HG03575 (cell line): Measurements from ENCODE around the gene LTV1.
"Not testable (repeated sequence)": the region's sequence is repeated elsewhere in the genome, so short reads cannot be mapped to it uniquely, and the experiment has no call there.

Experiments
- ATAC-seq: cut with Tn5 transposase; IDR thresholded peaks from one replicate; pipeline ENCODE4 v1.9.1; 2021; ENCODE audit not compliant: unreplicated experiment, insufficient number of reproducible peaks, low FRiP score; ENCODE audit errors: extremely low read depth

LTV1 gene, protein sequence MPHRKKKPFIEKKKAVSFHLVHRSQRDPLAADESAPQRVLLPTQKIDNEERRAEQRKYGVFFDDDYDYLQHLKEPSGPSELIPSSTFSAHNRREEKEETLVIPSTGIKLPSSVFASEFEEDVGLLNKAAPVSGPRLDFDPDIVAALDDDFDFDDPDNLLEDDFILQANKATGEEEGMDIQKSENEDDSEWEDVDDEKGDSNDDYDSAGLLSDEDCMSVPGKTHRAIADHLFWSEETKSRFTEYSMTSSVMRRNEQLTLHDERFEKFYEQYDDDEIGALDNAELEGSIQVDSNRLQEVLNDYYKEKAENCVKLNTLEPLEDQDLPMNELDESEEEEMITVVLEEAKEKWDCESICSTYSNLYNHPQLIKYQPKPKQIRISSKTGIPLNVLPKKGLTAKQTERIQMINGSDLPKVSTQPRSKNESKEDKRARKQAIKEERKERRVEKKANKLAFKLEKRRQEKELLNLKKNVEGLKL

DNA sequence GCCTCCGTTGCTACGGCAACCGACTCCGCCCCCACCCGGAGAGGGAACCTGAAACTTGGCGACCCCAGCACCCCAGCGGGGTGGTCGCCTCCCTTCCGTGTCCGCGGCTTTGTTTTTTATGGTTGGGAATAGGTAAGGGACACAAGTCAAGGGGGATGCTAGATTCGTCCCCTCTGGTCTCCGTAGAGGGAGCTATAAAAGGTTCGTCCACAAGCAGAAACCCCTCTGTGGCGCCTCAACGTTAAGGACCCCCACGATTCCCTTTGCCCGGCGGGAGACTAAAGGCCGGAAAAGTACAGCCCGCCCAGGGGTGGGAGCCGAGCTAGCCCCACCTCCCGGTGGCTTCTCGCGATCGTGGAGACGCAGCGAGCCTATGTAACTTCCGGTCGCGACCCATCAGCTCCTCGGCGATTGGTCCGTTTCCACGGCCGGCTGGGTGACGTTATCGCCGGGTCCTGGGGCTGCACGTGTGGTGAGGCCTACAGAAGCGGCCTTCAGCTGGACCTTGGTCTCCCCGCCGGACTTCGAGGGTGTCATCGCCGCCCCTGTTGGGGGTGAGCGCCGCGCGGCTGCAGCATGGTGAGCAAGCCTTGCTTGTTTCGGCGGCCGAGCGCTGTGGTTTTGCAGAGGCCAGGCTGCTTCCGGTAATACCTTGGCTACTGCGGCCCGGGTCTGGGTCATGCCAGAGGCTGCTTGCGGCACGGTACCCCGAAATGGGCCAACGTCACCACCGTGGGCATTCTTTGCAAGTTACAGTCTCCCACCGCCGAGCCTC, at the start of gene LTV1:
Gene LTV1 (plus strand): TSS at position 437 of the 775 bp plus-strand sequence. CDS start 140 bp downstream, at position 577.
- peak; percentile 95 for ATAC-seq

GRCh38 chr6:143796551-143796950, 46.6 kb upstream of the LTV1 start:
- ATAC-seq = not testable (repeated sequence)

DNA sequence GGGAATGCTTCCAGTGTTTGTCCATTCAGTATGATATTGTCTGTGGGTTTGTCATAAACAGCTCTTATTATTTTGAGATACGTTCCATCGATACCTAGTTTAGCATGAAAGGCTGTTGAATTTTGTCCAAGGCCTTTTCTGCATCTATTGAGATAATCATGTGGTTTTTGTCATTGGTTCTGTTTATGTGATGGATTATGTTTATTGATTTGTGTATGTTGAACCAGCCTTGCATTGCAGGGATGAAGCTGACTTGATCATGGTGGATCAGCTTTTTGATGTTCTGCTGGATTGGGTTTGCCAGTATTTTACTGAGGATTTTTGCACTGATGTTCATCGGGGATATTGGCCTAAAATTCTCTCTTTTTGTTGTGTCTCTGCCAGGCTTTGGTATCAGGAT, 44.7 kb upstream of the LTV1 start:
- ATAC-seq = not testable (repeated sequence)

DNA sequence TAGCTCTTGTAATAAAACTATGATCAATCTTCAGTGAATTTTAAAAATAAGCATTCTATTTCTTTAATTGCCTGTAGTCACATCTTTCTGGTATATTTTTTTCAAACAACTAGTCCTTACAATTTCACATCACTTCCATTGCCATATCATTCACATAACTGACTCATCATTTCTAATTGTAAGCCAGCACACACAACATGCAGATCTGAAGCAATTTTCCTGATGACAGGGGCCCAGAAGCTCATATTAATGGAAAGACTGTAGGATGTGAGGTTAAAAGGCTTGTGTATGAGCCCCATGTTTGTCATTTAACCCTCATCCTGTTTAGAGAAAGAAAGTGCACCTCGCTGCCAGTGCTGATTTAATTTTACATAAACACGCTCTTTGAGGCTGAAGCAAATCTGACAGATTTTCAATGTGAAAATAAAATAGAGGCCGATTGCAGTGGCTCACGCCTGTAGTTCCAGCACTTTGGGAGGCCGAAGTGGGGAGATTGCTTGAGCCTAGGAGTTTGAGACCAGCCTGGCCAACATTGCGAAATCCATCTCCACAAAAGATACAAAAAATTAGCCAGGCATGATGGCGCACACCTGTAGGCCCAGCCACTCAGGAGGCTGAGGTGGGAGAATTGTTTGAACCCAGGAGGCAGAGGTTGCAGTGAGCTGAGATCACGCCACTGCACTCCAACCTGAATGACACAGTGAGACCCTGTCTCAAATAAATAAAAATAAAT, 40.1 kb upstream of the LTV1 start:
- no peak for ATAC-seq

- no peak for ATAC-seq
Measured at GRCh38 chr6:143803769-143804568, 39.2 kb upstream of the LTV1 start.

DNA sequence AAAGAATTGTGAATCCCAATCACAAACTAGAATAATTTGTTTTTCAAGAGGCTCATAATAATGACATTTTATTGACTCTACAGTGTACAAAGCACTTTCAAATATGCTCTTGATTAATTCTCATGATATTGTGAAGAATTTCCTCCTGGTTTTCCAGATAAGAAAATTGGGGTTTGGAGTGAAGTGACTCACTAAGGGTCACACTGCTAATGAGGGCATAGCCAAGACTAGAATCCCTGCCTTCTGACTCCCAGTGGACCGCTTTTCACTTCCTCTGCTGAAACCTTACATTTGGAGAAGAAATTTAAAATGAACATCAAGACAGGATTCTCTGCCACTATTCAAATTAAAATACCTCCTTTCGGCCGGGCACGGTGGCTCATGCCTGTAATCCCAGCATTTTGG, 38.3 kb upstream of the LTV1 start:
- ATAC-seq = no peak

DNA sequence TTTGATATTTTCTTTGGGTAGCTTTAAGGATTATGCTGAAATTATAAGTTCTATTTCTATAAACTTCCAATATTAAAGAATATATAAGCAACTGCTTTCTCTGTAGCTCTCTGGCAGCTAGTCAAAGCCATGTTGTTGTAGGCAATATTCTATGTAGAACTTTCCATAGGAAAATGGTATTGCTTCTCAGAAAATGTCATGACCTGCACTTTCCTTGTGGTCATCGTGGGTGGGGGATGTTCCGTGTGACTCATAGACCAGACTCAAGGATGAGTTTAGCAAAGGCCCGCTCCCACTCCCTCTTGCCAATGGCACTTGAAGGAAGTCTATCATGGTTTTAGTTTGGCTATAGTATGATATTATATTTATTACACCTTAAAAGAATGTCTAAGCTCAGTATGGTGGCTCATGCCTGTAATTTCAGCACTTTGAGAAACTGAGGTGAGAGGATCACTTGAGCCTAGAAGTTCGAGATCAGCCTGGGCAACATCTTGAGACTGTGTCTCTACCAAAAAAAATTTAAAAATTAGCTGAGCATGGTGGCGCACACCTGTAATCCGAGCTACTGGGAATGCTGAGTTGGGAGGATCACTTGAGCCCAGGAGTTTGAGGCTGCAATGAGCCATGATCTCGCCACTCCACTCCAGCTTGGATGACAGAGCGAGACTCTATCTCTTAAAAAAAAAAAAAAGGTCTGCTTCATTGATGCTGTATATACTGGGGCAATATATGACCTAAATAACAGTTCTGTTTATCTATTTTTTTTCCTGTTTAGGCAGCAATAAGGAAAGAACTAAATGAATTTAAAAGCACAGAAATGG, 36.6 kb upstream of the LTV1 start:
- no peak for ATAC-seq

- ATAC-seq = no peak
Measured at GRCh38 chr6:143807103-143807772, 35.9 kb upstream of the LTV1 start.

DNA sequence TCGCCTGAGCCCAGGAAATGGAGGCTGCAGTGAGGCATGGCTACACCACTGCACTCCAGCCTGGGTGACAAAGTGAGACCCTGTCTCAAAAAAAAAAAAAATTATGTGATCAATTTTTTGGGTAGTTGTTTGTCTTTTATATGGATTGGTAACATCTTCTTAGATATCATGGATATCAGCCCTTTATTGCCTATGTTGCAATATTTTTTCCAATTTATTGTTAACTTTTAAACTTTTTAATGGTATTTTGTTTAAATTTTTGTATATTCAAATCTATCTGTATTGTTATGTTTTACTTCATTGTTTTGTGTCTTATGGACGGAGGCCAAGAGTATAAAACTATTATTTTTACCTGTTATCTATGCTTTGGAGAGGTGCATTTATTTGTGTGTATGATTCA, 32.4 kb upstream of the LTV1 start:
- ATAC-seq = no peak

DNA sequence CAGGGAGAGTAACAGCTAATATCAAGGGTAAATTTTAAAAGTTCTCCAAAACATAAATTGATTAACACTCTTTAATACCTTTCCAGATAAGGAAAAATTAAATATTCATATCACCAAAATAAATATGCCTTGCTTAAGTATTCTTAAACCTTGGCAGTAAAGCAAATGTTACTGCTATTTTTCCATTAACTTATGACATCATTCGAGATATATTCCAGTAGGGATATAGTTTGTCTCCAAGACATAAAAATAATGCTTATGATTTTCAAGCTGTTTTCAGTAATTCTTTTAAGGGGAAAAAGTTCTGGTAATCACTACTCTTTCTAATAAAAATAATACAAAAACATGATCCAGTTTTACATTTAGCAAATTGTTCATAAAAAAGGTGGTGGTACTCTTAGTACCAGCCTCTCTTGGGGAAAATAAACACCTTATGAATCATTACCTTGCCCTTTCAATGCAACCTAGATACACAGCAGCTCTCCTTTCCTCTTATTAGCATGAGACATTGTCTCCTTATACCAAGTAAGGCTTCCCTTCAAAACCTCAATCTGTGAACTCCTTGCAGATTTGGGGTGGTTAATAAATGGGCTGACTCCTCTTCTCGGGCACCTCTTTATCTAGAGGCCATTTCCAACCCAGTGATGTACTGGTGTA, 31.5 kb upstream of the LTV1 start:
- ATAC-seq = no peak

DNA sequence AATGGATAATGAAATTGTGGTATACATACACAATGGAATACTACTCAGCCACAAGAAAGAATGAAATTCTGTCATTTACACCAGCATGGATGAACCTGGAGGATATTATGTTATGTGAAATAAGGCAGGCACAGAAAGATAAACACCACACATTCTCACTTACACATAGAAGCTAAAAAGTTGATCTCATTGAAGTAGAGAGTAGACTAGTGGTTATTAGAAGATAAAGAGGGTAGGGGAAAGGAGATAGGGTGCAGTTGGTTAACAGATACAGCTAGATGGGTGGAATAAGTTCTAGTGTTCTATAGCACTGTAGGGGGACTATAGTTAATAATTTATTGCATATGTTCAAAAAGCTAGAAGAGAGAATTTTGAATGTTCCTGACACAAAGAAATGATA, 25.5 kb upstream of the LTV1 start:
- ATAC-seq = no peak

DNA sequence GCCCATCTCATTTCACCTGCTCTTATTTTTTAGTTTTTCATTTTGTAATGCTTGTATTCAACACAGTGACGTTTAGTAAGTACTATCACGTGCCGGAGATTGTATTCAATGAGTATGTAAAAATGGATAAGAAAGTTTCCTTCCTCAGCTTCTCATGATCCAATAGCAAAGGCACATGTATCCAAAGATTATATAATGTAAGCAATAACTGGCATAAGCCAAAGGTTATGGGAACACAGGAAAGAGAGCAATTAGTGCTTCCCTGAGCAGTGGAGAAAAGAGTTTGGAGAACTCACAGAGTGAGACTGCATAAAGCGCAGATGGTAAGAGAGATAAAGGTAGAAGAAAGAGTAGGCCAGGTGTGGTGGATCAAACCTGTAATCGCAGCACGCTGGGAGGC, 21.8 kb upstream of the LTV1 start:
- ATAC-seq = no peak

DNA sequence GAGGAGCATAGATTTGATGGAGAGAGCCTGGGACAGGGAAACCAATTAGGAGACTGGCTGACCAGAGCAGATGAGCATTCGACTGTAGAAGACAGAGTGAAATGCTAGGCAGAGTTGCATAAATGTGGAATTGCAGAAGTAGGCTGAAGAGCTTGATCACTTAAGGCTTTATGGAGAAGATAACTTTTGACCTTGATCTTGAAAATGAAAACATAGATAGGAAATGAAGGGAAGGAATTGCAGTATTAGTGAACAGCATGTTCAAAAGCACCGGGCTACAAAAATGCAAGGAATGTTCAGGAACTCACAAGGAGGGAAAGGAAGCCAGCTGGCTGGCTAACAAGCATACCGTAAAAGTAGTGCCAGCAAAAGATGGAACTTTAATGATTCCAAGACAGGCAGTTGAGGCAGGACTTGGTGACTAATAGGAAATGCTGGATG, 20.5 kb upstream of the LTV1 start:
- ATAC-seq = no peak

DNA sequence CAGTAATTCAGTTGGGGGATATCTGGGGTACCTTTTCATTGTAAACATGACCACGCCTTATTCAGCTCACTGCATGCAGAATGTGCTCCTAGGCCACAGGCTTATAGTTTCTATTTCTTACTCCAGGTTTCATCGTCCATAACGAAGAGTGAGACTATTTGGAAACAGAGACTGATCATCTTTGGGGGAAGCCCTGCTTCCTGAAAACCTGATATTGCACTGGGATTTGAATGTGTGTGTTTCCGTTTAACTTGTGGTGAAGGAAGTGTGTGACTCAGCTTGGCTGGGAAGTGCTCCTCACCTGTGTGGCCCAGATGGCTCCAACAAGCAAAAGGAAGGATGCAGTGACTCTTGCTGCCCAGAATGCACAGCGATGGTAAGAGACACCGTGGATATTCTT, 19.6 kb upstream of the LTV1 start:
- no peak for ATAC-seq

- ATAC-seq = no peak
Measured at GRCh38 chr6:143828572-143828971, 14.6 kb upstream of the LTV1 start.

GRCh38 chr6:143836150-143836549, 7.0 kb upstream of the LTV1 start:
- no peak for ATAC-seq

GRCh38 chr6:143838395-143838794, 4.7 kb upstream of the LTV1 start:
- ATAC-seq = no peak
